SU-DHL-6 (cell line): Measurements from ENCODE around the gene DEGS1.

Experiments
- H2AFZ ChIP-seq: fragments of 200-600 bp; sonication (generic); 2 replicates; pipeline ENCODE4 v1.6.1; 2014; ENCODE audit warnings: low read depth, mild to moderate bottlenecking, moderate library complexity, mixed read lengths, antibody characterized with exemption, low read length; ENCODE audit not compliant: severe bottlenecking
- H3F3A ChIP-seq: fragments of 200-600 bp; shearing (Covaris generic); 2 replicates; pipeline ENCODE4 v1.6.0; 2016; ENCODE audit warnings: antibody characterized with exemption, mild to moderate bottlenecking; ENCODE audit not compliant: insufficient read depth
- H3K27ac ChIP-seq: fragments of 200-600 bp; sonication (generic); 2 replicates; pipeline ENCODE4 v1.5.1; 2016; ENCODE audit warnings: low read depth, mild to moderate bottlenecking, low read length, moderate library complexity, mixed read lengths
- H3K27me3 ChIP-seq: fragments of 200-600 bp; sonication (generic), shearing (Covaris generic); 2 replicates; pipeline ENCODE4 v1.6.0; 2014; ENCODE audit warnings: mild to moderate bottlenecking, low read length
- H3K36me3 ChIP-seq: fragments of 200-600 bp; sonication (generic); 2 replicates; pipeline ENCODE4 v1.6.1; 2014; ENCODE audit warnings: mild to moderate bottlenecking, low read length, mixed read lengths
- H3K4me2 ChIP-seq: fragments of 300-600, 200-600 bp; shearing (Covaris generic), sonication (generic); 2 replicates; pipeline ENCODE4 v1.6.0; 2014; ENCODE audit warnings: low read length, low read depth, mild to moderate bottlenecking; ENCODE audit not compliant: poor library complexity, severe bottlenecking
- H3K4me3 ChIP-seq: fragments of 200-600 bp; sonication (generic); 2 replicates; pipeline ENCODE4 v1.5.1; 2014; ENCODE audit warnings: antibody characterized with exemption, low read length, mild to moderate bottlenecking, mixed read lengths; ENCODE audit not compliant: insufficient read depth, poor library complexity, severe bottlenecking
- H3K79me2 ChIP-seq: fragments of 200-600 bp; sonication (generic); 2 replicates; pipeline ENCODE4 v1.6.1; 2014; ENCODE audit warnings: mild to moderate bottlenecking, low read length, moderate library complexity; ENCODE audit not compliant: insufficient read depth
- H3K9ac ChIP-seq: fragments of 200-600 bp; sonication (generic); 2 replicates; pipeline ENCODE4 v1.7.0; 2014; ENCODE audit warnings: mild to moderate bottlenecking, low read length
- H3K9me2 ChIP-seq: fragments of 200-600 bp; sonication (generic); replicated peaks from 2 replicates; pipeline ENCODE4 v1.6.1; 2014; ENCODE audit warnings: low read length; ENCODE audit not compliant: insufficient read depth
- H3K9me3 ChIP-seq: fragments of 200-600 bp; sonication (generic); 2 replicates; pipeline ENCODE4 v1.6.1; 2014; ENCODE audit warnings: low read length, mixed read lengths; ENCODE audit not compliant: insufficient read depth
- H4K20me1 ChIP-seq: fragments of 200-600 bp; sonication (generic); 2 replicates; pipeline ENCODE4 v1.6.1; 2014; ENCODE audit warnings: low read depth, mild to moderate bottlenecking, antibody characterized with exemption, low read length, moderate library complexity, mixed read lengths
- EZH2phosphoT487 ChIP-seq: fragments of 200-600 bp; sonication (generic), shearing (Covaris generic); conservative IDR thresholded peaks from 2 replicates; pipeline ENCODE4 v1.6.1; 2018; ENCODE audit warnings: mild to moderate bottlenecking, antibody characterized with exemption, low read length, moderate library complexity, mixed read lengths
- TF ChIP-seq, protein P1 (sequence below): fragments of 200-600 bp; sonication (generic); IDR thresholded peaks from one replicate; pipeline ENCODE4 v1.5.1; 2017; ENCODE audit warnings: antibody characterized with exemption, mild to moderate bottlenecking, low read length, moderate library complexity; ENCODE audit not compliant: insufficient read depth, poor library complexity, severe bottlenecking

DEGS1 gene

DNA sequence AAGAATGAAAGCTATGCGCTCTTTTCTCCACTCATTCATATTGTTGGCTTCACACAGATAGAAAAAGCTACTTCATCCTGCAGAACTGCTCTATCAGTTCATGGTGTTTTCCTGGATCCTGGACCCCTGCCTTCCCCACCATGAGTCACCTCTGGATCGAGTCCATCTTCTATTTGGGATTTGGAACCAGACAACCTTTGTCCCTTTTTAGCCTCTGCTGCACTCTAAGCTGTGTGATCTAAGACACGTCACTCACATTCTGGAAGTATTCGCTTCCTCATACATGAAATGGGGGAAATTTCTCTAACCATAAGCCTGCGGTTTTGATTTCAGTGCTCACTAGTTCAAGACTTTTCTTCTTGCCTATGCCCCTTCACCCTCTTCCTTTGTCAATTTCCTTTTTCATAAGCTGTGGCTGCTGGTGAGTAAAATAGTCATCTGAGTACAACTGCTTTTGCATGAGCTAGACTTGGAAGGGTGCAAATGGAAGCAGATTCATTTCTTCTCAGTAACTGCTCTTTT lies 14.1 kb upstream of the DEGS1 start:
- no peak overlapping the region for H3K27ac ChIP-seq
- no peaks in the 10 kb centered on the region for H3K27me3 ChIP-seq
- H3K9ac ChIP-seq = no peak overlapping the region
- TF ChIP-seq, protein P1, sequence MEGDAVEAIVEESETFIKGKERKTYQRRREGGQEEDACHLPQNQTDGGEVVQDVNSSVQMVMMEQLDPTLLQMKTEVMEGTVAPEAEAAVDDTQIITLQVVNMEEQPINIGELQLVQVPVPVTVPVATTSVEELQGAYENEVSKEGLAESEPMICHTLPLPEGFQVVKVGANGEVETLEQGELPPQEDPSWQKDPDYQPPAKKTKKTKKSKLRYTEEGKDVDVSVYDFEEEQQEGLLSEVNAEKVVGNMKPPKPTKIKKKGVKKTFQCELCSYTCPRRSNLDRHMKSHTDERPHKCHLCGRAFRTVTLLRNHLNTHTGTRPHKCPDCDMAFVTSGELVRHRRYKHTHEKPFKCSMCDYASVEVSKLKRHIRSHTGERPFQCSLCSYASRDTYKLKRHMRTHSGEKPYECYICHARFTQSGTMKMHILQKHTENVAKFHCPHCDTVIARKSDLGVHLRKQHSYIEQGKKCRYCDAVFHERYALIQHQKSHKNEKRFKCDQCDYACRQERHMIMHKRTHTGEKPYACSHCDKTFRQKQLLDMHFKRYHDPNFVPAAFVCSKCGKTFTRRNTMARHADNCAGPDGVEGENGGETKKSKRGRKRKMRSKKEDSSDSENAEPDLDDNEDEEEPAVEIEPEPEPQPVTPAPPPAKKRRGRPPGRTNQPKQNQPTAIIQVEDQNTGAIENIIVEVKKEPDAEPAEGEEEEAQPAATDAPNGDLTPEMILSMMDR = no peak
- no peak for TF ChIP-seq EZH2phosphoT487
- no peaks in the 10 kb centered on the region for H3F3A ChIP-seq
- no peak overlapping the region for H3K4me2 ChIP-seq
- no peak overlapping the region for H3K4me3 ChIP-seq
- H3K9me2 ChIP-seq = no peaks in the 10 kb centered on the region
- H2AFZ ChIP-seq = no peak overlapping the region
- H3K36me3 ChIP-seq = no peaks in the 10 kb centered on the region
- no peaks in the 10 kb centered on the region for H3K9me3 ChIP-seq
- H4K20me1 ChIP-seq = no peaks in the 10 kb centered on the region
- no peaks in the 10 kb centered on the region for H3K79me2 ChIP-seq

DNA sequence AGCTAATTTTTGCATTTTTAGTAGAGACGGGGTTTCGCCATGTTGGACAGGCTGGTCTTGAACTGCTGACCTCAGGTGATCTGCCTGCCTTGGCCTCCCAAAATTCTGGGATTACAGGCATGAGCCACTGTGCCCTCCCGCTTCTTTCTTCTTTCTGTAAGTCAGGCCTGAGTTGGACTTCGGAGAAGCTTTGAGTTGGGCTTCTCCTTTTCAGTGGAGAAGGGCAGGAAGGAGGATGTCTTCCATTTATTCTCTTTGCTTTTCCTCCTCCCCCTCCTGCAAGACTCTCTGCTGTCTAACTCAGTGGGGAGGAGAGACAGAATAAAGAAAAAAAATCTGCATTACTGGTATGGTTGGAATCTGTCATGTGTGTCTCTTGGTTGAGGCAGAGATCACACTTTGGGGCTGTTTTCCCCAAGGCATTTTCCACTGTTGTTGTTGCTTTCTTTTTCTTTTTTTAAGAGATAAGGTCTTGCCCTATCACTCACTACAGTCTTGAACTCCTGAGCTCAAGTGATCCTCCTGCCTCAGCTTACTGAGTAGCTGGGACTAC lies 13.2 kb upstream of the DEGS1 start:
- no peaks in the 10 kb centered on the region for H3K9me2 ChIP-seq
- no peak overlapping the region for H3K4me2 ChIP-seq
- no peaks in the 10 kb centered on the region for H3K79me2 ChIP-seq
- H3K36me3 ChIP-seq = no peaks in the 10 kb centered on the region
- no peak for TF ChIP-seq EZH2phosphoT487
- TF ChIP-seq, protein P1 = no peak
- H3K9ac ChIP-seq = no peak overlapping the region
- H3K9me3 ChIP-seq = no peaks in the 10 kb centered on the region
- H3K27me3 ChIP-seq = no peaks in the 10 kb centered on the region
- H3F3A ChIP-seq = no peaks in the 10 kb centered on the region
- no peaks in the 10 kb centered on the region for H4K20me1 ChIP-seq
- H3K27ac ChIP-seq = no peak overlapping the region
- no peak overlapping the region for H2AFZ ChIP-seq
- no peak overlapping the region for H3K4me3 ChIP-seq

DNA sequence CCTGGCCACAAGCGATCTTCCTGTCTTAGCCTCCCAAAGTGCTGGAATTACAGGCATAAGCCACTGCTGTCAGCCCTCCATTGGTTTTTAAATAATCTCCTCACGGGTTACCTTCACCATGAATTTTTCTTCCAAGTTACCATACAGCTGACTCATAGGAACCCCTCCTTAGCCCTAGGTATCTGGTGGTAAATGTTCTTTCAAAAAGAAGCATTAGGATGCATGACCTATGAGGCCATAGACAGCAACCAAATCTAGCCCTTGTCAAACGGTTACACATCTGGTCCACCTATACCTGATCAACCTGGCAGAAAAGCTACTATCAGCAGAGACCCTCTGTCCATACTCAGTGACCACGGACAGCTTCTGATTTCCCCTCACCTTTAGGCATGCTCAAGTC lies 12.7 kb upstream of the DEGS1 start:
- Histone ChIP-seq H3K36me3 (no peaks in the 10 kb centered on the region), H3F3A (no peaks in the 10 kb centered on the region), H3K9me2 (no peaks in the 10 kb centered on the region), H3K4me3 (no peak overlapping the region), H4K20me1 (no peaks in the 10 kb centered on the region), H3K4me2 (no peak overlapping the region), H3K27me3 (no peaks in the 10 kb centered on the region), H2AFZ (no peak overlapping the region), H3K27ac (no peak overlapping the region), H3K79me2 (no peaks in the 10 kb centered on the region), H3K9ac (no peak overlapping the region), H3K9me3 (no peaks in the 10 kb centered on the region)
- TF ChIP-seq, protein P1 = no peak
- no peak for TF ChIP-seq EZH2phosphoT487
